ENCODE data around the gene BOD1L1.
A peak's percentile ranks its signal among the peaks of the same experiment; 100 is the strongest.

BOD1L1 gene

GRCh38 chr4:13530823-13531624 lies 96.5 kb downstream of the BOD1L1 start:
- Histone ChIP-seq H3K36me3 (ENCODE audit: insufficient read depth) (no peaks in the 10 kb centered on the region), H3K4me2 (no peak overlapping the region), H4K20me1 (ENCODE audit: insufficient read depth) (no peaks in the 10 kb centered on the region), H3K27me3 (ENCODE audit: insufficient read depth, low read depth) (no peaks in the 10 kb centered on the region), H2AFZ (ENCODE audit: low read depth) (no peak overlapping the region), H3K9ac (no peak overlapping the region), H3K4me1 (ENCODE audit: low read depth, poor library complexity, severe bottlenecking) (peaks cover 4% of the 10 kb centered on the region), H3K4me3 (IDR thresholded peaks at IDR 0.05; ENCODE audit: insufficient read depth, low read depth, low read length) (no peak overlapping the region), H3K27ac (no peak overlapping the region), H3K79me2 (ENCODE audit: insufficient read depth, low read depth) (no peaks in the 10 kb centered on the region)
- no peak for TF ChIP-seq CTCF (conservative IDR thresholded peaks at IDR 0.05; ENCODE audit: low read depth, low read length)

- no peaks in the 10 kb centered on the region for H3K36me3 ChIP-seq (ENCODE audit: insufficient read depth)
- no peak overlapping the region for H3K27ac ChIP-seq
- no peaks in the 10 kb centered on the region for H3K79me2 ChIP-seq (ENCODE audit: insufficient read depth, low read depth)
- no peak overlapping the region for H3K9ac ChIP-seq
- no peak overlapping the region for H3K4me3 ChIP-seq (IDR thresholded peaks at IDR 0.05; ENCODE audit: insufficient read depth, low read depth, low read length)
- no peaks in the 10 kb centered on the region for H3K27me3 ChIP-seq (ENCODE audit: insufficient read depth, low read depth)
- peak overlapping the region; percentile 88; the same call in 1 of the 2 replicates for H3K4me2 ChIP-seq
- no peak for TF ChIP-seq CTCF (conservative IDR thresholded peaks at IDR 0.05; ENCODE audit: low read depth, low read length)
- H4K20me1 ChIP-seq (ENCODE audit: insufficient read depth), result no peaks in the 10 kb centered on the region
- H2AFZ ChIP-seq (ENCODE audit: low read depth), result no peak overlapping the region
- H3K4me1 ChIP-seq (ENCODE audit: low read depth, poor library complexity, severe bottlenecking), result peaks cover 4% of the 10 kb centered on the region
Observed at GRCh38 chr4:13529128-13529919, 98.2 kb downstream of the BOD1L1 start.

- Histone ChIP-seq H4K20me1 (ENCODE audit: insufficient read depth) (no peaks in the 10 kb centered on the region), H3K79me2 (ENCODE audit: insufficient read depth, low read depth) (no peaks in the 10 kb centered on the region), H3K4me3 (IDR thresholded peaks at IDR 0.05; ENCODE audit: insufficient read depth, low read depth, low read length) (peak overlapping the region; percentile 72), H3K9ac (no peak overlapping the region), H3K4me1 (ENCODE audit: low read depth, poor library complexity, severe bottlenecking) (peaks cover 4% of the 10 kb centered on the region), H3K4me2 (peak overlapping the region; percentile 88; the same call in 1 of the 2 replicates), H3K27ac (no peak overlapping the region), H3K27me3 (ENCODE audit: insufficient read depth, low read depth) (no peaks in the 10 kb centered on the region), H3K36me3 (ENCODE audit: insufficient read depth) (no peaks in the 10 kb centered on the region), H2AFZ (ENCODE audit: low read depth) (no peak overlapping the region)
- TF ChIP-seq CTCF (conservative IDR thresholded peaks at IDR 0.05; ENCODE audit: low read depth, low read length), result no peak
Observed at GRCh38 chr4:13528821-13529127, 98.8 kb downstream of the BOD1L1 start.

GRCh38 chr4:13527981-13528820 lies 99.3 kb downstream of the BOD1L1 start:
- peaks cover 4% of the 10 kb centered on the region for H3K4me1 ChIP-seq (ENCODE audit: low read depth, poor library complexity, severe bottlenecking)
- H3K4me2 ChIP-seq, result peak overlapping the region; percentile 88
- TF ChIP-seq CTCF (conservative IDR thresholded peaks at IDR 0.05; ENCODE audit: low read depth, low read length), result no peak
- H3K9ac ChIP-seq, result no peak overlapping the region
- no peaks in the 10 kb centered on the region for H3K27me3 ChIP-seq (ENCODE audit: insufficient read depth, low read depth)
- no peaks in the 10 kb centered on the region for H4K20me1 ChIP-seq (ENCODE audit: insufficient read depth)
- H3K4me3 ChIP-seq (IDR thresholded peaks at IDR 0.05; ENCODE audit: insufficient read depth, low read depth, low read length), result peak overlapping the region; percentile 72
- H3K36me3 ChIP-seq (ENCODE audit: insufficient read depth), result no peaks in the 10 kb centered on the region
- peak overlapping the region; percentile 26; the same call in 1 of the 2 replicates for H2AFZ ChIP-seq (ENCODE audit: low read depth)
- no peak overlapping the region for H3K27ac ChIP-seq
- no peaks in the 10 kb centered on the region for H3K79me2 ChIP-seq (ENCODE audit: insufficient read depth, low read depth)
